ENCODE measurements around the gene IGSF9B.

Gene IGSF9B

GRCh38 chr11:133938166-133938565 is 18.6 kb downstream of the IGSF9B start:
- in situ Hi-C loops (cut with MboI; ENCODE audit: low sequenced_read_pairs), result no loop called here

- in situ Hi-C loops (cut with MboI; ENCODE audit: low sequenced_read_pairs), result no loop called here
Observed at GRCh38 chr11:133937468-133937867, 19.3 kb downstream of the IGSF9B start.

GRCh38 chr11:133937015-133937414 is 19.8 kb downstream of the IGSF9B start:
- in situ Hi-C loops (cut with MboI; ENCODE audit: low sequenced_read_pairs), result no loop called here

GRCh38 chr11:133936592-133936991 is 20.2 kb downstream of the IGSF9B start:
- in situ Hi-C loops (cut with MboI; ENCODE audit: low sequenced_read_pairs), result no loop called here

- in situ Hi-C loops (cut with MboI; ENCODE audit: low sequenced_read_pairs), result no loop called here
Observed at GRCh38 chr11:133936136-133936535, 20.6 kb downstream of the IGSF9B start.

GRCh38 chr11:133935551-133935910 is 21.2 kb downstream of the IGSF9B start:
- in situ Hi-C loops (cut with MboI; ENCODE audit: low sequenced_read_pairs), result no loop called here

GRCh38 chr11:133934599-133935550 is 21.9 kb downstream of the IGSF9B start:
- in situ Hi-C loops (cut with MboI; ENCODE audit: low sequenced_read_pairs), result no loop called here

- in situ Hi-C loops (cut with MboI; ENCODE audit: low sequenced_read_pairs), result no loop called here
Observed at GRCh38 chr11:133934096-133934495, 22.7 kb downstream of the IGSF9B start.

GRCh38 chr11:133931449-133932060 is 25.2 kb downstream of the IGSF9B start:
- in situ Hi-C loops (cut with MboI; ENCODE audit: low sequenced_read_pairs), result no loop called here

- in situ Hi-C loops (cut with MboI; ENCODE audit: low sequenced_read_pairs), result no loop called here
Observed at GRCh38 chr11:133930767-133931448, 25.9 kb downstream of the IGSF9B start.

- in situ Hi-C loops (cut with MboI; ENCODE audit: low sequenced_read_pairs), result no loop called here
Observed at GRCh38 chr11:133930053-133930766, 26.6 kb downstream of the IGSF9B start.

GRCh38 chr11:133929401-133930052 is 27.2 kb downstream of the IGSF9B start:
- in situ Hi-C loops (cut with MboI; ENCODE audit: low sequenced_read_pairs), result no loop called here

- in situ Hi-C loops (cut with MboI; ENCODE audit: low sequenced_read_pairs), result no loop called here
Observed at GRCh38 chr11:133928628-133929059, 28.1 kb downstream of the IGSF9B start.

GRCh38 chr11:133927690-133928627 is 28.8 kb downstream of the IGSF9B start:
- in situ Hi-C loops (cut with MboI; ENCODE audit: low sequenced_read_pairs), result no loop called here

- in situ Hi-C loops (cut with MboI; ENCODE audit: low sequenced_read_pairs), result no loop called here
Observed at GRCh38 chr11:133926466-133927246, 30.1 kb downstream of the IGSF9B start.

GRCh38 chr11:133925756-133926155 is 31.0 kb downstream of the IGSF9B start:
- in situ Hi-C loops (cut with MboI; ENCODE audit: low sequenced_read_pairs), result no loop called here

- in situ Hi-C loops (cut with MboI; ENCODE audit: low sequenced_read_pairs), result no loop called here
Observed at GRCh38 chr11:133924661-133925060, 32.1 kb downstream of the IGSF9B start.

GRCh38 chr11:133922078-133922870 is 34.5 kb downstream of the IGSF9B start:
- in situ Hi-C loops (cut with MboI; ENCODE audit: low sequenced_read_pairs), result no loop called here
